Stimulated activated CD4-positive, alpha-beta T cell treated with anti-CD3 and anti-CD28 coated beads, Interleukin-4, amount 100 ng/mL, for 24 hours (primary cell): Measurements from ENCODE around the gene PERP.
"Not testable (repeated sequence)": the region's sequence is repeated elsewhere in the genome, so short reads cannot be mapped to it uniquely, and the experiment has no call there.

ENCODE experiments used
- DNase-seq: peaks from one replicate; pipeline ENCODE4 v3.0.0-alpha.2; 2020

Gene PERP

DNA sequence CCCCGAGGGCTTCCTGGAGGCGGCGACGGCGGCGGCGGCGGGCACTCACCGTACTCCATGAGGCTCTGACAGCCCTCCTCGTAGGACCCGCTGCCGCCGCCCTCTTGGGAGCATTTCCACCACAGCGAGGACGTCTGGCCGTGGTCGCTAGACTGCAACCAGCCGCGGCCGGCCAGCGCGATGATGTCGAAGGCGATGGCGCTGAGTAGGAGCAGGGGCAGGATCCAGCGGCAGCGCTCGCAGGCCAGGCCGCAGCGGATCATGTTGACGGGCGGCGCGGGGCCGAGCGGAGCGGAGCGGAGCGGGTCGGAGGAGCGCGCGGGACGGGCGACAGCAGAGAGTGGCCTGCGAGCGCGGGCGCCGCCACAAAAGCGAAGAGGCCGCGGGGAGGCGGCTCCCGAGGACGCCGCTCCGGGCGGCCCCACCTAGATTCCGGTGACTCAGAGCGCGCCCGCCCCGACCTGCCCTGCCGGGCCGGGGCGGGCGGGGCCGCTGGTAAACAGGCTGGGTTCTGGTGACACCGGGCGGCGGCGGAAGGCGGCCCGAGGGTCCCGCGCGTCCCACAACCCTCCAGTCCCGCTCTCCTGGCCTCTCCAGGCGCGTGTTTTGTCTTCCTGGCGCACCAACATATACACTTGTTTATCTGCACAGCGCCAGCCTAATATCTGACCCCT lies at the start of gene PERP:
Gene PERP, minus strand, starts transcription at position 342 of the 674 bp plus-strand sequence. Its CDS starts 79 bp downstream, at position 263.
- peak; percentile 72 for DNase-seq

DNA sequence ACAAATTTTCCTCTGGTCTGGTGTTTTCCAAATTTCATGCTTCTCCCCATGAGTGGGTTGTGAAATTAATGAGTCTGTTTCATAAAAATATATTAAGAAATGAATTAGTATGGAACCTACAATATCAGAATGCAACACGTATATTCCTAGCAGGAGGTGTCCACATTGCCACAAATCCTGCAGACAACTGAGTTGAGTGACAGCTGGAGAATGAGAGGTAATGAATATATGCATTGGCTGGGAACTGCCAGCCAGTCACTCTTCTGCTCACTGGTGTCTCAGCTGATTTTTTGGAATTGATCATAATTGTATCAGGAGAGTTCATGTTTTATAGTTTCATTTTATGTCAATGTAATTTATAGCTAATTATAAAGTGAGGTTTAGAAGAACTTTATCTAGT lies 48.2 kb upstream of the PERP start:
- DNase-seq: no peak

DNA sequence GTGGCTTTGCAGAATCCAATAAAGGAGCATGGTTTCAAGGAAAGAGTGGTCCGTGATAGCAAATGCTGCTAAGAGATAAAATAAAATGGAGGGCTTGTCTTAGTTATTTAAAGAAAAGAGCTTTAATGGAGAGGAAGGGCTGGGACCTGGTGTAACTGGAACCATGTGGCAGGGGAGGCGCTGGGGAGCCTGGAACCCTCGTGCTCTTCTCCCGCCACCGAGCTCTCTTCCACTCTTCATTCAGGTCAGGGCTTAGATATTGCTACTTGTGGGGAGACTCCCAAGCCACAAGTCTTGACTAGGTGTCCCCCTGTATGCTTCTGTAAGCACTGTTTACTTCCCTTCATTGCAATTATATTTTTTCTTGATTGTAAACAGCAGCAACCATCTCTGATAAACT lies 39.3 kb upstream of the PERP start:
- DNase-seq: no peak

DNA sequence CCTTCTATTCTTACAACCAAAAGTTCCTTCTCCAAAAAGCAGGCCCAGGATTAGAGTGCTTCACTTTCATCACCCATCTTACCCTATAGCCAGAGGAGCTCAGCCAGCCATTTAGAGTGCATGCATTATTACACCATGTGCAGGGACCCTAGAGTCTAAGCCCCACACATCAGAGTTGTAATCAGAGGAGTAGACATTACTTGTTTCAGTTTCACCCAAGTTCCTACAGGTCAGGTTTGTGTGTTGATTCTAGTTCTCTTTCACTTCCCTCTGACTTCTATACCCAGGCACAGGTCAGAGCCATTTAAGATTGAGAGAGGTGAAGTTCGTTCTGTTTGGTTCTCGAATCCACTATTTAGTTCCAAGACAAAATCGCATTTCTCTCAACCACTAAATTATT lies 38.2 kb upstream of the PERP start:
- no peak for DNase-seq

DNA sequence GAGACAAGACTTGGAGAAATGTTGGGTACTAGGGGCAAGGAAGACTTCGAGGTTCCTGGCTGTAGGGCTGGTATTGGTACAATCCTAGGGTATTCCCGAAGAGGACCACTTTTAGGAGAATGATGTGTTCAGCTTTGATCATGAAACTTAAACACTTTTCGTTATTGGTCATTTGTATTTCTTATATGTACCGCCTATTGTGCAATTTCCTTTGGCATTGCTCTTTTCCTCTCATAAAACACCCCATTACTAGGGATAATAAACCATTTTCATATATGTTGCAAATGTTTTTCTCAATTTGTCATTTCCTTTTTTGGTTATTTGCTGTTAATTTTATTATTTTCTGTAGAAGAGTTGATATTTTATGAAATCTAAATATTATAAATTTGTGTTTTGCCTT lies 35.6 kb upstream of the PERP start:
- no peak for DNase-seq

DNA sequence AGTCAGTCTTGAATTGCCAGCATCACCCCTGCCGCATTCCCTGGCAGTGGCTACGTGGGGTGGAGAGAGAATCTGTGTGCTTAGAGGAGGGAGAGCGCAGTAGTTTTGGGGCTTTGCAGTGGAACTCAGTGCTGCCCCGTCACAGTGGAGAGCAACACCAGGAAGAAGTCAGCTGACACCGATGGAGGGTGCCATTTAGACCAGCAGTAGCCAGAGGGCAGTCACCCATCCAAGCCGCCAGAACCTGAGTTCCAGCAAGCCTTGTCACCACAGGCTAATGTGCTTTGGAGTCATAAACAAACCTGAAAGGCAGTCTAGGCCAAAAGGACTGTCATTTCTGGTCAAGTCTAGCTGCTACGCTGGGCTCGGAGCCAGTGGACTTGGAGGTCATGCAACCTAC lies 22.0 kb upstream of the PERP start:
- no peak for DNase-seq

DNA sequence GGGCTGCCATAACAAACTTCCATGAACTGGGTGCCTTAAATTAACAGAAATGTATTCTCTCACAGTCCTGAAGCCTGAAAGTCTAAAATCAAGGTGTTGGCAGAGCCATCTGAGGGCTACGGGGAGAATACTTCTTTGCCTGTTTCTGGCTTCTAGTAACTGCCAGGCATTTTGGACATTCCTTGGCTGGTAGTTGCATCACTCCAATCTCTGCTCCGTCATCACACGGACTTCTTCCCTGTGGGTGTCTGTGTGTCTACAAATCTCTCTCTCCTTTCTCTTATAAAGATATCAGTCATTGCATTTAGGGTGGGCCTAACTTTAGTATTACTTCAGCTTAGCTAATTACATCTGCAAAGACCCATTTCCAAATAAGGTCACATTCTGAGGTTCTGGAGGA lies 20.9 kb upstream of the PERP start:
- DNase-seq: no peak

DNA sequence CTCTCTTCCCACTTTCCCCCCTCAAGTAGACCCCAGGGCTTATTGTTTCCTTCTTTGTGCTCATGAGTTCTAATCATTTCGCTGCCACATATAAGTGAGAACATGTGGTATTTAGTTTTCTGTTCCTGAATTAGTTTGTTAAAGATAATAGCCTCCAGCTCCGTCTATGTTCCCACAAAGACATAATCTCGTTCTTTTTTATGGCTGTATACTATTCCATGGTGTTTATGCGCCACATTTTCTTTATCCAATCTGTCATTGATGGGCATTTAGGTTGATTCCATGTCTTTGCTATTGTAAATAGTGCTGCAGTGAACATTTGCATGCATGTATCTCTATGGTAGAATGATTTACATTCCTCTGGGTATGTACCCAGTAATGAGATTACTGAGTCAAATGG lies 16.9 kb upstream of the PERP start:
- no peak for DNase-seq

DNA sequence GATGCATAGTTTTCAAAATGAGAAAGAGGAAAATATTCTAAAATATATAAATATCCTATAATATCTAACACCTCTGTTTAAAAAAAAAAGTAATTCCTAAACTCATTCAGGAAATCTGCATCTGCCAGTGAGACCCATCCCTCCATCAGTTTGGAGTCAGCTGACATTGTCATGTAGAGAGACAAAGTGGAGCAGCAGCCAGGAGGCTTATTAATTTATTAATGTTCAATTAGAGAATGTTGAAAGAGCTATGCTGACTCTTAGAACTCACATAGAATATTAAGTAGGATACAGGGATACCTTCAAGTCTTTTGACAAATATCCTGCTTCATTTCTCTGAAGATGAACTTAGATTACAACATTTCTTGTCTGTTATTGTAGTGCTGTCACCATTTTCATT lies 12.8 kb upstream of the PERP start:
- DNase-seq: no peak

DNA sequence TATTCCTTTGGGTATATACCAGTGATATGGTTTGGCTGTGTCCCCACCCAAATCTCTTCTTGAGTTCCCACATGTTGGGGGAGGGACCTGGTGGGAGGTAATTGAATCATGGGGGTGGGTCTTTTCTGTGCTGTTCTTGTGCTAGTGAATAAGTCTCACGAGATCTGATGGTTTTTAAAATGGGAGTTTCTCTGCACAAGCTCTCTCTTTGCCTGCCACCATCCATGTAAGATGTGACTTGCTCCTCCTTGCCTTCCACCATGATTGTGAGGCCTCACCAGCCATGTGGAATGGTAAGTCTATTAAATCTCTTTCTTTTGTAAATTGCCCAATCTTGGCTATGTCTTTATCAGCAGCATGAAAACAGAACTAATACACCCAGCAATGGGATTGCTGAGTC lies 12.0 kb upstream of the PERP start:
- DNase-seq: not testable (repeated sequence)

DNA sequence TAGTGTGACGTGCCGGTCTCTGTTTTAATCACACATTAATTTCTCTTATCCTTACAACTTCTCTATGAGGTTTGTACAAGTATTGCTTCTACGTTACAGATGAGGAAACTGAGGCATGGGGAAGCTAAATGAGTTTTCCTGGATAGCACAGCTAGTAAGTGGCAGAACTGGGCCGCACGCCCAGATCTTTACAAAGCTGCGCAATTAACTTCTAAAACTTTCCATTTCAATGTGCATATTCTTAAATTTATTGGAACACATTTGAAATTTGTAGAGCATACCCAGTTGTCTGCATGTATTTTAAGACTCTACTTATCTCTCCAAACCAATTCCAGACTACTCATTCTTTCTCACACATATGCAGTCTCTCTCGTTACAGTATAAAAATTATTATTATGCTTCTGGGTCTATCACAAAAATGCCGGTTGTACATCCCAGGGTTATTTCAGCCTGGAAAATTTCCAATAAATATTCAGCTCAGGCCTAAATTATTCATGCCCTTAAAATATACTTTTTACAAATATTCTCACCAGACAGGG lies 10.2 kb upstream of the PERP start:
- no peak for DNase-seq

DNA sequence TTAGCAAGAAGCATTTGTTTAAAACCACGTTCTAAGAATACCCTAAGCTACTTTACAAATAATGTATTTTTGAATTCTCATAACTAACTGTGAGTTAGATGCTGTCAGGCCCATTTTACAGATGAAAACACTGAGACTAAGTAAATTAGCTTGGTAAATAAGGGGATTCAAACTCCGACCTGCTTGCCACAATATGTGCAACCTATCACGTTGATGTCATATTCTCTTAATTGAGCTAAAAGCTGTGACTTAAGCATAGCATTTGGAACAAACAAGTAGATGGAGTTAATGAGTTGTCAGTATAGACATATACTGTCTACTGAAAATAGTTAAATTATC lies 9.4 kb upstream of the PERP start:
- DNase-seq: no peak

DNA sequence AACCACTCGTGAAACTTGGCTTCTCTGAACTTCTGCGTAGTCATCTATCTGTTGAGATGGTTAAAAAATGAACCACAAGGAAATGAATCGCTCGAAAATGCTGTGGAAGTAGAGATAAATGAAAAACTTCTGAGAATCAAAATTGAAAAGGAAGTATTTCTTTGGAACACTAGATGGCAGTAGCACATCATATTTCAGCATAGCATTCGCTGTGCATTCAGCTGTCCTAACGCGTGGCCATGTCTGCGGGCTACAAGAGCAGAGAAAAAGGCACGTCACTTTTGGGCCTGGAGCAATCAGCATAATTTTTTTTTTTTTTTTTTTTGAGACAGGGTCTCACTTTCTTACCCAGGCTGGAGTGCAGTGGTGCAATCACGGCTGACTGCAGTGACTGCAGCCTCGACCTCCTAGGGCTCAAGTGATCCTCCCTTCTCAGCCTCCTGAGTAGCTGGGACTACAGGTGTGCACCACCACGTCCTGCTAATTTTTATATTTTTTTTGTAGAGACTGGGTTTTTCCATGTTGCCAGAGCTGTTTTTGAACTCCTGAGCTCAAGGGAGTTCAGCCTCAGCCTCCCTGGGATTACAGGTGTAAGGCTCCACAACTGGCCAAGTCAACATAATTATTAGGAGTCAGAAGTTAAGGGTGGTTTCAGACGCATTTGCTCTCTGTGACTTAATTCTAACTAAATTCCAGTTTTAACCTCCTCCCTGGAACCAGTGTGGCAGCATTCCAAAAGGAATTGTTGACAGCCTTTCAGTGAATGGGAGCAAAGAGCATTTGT lies 8.8 kb upstream of the PERP start:
- DNase-seq: peak; percentile 48

DNA sequence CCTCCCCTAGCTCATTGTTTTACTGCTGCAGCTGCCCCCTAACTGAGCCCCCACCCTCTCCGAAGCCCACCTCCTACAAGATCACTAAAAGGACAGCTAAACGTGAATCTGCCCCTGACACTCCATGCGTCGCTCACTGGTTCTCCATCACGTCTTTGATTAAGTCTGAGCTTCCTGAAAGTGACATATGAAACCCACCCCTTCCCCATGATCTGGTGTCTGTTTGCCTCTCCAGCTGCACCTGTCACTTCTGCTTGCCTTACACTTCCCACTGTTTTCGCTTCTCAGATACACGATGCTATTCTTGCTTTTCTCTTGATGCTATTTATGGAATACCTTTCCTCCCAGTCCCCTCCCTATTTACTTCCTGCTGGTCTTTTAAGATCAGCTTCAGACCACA lies 8.0 kb upstream of the PERP start:
- DNase-seq: no peak

DNA sequence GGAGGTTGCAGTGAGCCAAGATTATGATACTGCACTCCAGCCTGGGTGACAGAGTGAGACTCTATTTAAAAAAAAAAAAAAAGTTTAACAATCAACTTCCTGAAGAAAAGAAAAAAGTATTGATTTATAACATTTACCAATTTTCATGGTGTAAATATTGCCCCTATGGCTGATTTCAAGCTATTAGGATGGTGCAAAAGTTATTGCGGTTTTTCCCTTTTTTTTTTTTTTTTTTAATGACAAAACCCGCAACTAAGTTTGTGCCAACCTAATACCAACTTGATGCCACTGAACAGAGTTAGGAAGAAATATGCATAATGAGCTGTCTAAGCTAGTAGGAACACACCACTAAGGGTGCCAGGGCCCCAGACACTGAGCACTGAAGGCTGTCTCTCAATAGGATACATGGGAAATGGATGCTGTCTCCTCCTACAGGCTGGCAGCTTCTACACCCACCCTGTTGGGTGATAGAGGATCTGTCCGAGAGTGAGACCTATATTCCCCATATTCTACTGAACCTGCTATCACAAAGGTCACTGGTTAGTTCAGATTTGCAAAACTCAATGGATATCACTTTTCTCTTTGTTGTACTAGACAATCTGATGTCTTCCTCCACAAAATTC lies 6.5 kb upstream of the PERP start:
- no peak for DNase-seq

DNA sequence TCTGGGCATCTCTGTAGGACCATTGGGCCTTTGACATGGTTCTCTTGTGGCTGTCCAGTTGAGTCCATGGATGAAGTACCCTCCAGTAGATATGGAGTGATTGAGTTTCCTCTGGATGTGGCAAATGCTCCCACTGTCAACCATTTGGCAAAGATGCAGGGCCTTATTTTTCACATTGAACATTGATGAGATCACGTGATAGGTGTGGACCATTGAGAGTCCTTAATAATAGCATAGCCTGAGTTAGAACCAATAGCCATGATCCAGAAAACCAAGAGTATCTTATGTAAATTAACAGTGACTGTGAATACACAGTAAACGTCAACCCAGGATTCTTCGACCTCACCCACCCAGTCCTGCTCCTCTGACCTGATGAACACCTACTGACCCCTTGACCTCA lies 3.0 kb upstream of the PERP start:
- no peak for DNase-seq

DNA sequence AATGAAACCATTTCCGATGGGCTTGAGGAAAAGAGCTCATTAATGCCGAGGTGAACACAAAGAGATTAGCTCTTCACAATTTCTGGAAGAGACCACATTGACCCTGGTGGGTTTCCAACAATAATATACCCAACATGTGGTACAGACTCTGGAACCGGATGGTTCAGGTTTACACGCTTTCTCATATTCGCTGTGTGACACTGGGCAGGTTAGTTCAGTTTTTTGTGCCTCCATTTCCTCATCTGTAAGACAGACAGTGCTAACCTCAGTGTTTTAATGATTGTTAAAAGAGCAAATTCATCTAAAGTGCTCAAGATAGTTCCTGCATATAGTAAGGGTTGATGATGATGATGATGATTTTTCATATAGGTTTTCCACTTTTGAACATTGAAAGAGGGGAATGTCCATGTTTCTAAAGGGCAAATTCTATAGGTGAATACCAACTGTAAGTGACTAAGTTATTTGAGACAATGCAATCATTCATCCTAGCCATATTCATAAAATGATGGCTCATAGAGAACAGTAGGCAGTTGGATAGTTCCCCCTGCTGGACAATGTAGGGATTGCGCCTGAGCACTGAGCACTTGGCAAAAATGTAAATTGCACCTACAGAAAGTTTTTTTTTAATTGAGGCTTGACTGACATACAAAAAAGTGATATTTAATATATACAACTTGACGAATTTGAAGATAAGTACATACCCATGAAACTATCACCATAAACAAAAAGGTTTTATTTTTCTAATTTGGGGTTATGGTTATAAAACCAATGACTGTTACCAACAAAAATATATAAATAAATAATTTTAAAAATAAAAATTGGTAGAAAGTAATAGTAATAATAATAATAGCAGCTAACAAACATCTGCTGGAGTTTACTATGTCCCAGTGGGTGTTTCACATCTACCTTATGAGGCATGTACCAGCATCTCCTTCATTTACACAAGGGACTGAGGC lies 2.1 kb upstream of the PERP start:
- peak; percentile 85 for DNase-seq

DNA sequence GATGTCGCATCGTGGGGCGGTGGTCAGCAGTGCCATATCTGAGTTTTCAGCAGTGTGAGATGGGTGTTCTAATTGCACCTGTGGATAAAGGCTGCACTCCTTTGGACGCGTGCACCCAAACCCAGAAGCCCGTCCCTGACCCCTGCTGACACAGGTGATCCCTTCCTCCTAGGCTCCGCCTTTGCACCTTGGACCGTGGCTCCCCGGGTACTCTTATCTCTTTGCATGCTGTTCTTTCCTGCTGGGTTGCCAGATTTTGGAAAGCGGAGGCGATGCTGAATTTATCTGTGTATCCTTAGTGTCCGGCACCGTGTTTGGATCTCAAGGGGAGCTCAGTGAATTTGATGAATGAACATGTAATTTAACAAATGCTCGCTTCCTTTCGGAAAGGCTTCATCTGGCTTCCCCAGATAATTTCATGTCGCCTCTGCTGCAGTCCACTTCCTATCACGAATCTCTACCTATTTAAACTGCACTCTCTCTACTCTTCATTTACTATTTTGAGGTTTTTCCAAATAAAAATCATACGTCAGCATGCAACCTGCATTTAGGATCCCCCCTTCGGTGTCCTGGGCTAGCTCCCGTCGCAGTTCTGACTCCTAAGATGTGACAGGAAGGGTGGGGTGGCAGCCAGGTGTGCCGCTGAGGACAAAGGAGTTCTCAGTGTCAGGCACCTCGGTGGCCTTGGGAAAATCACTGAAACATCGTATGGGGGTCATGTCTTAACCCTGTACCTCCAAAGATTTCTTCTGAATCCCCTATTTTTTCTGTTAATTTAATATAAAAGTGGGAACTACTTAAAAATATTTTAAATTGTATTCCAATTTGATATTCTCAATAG lies 753 bp upstream of the PERP start:
- DNase-seq: peak; percentile 12

DNA sequence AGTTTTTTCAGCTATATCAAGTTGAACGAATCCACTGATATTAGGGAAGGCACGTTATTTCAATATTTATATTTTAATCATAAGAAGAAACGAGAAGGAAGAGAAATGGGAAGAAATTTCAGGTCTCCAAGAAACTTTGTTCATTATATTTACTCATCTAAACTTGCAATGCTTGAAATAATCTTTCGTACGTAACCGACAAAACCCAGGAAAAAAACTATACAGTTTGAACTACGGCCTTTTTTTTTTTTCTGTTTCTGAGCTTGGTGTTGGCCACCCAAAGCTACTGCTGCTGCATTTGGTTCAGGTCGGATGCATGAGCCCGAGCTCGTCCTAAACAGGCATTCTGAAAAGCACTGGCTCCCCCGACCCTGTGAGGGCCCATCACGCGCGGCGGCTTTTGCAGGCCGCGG lies 548 bp downstream of the PERP start:
- DNase-seq: no peak

DNA sequence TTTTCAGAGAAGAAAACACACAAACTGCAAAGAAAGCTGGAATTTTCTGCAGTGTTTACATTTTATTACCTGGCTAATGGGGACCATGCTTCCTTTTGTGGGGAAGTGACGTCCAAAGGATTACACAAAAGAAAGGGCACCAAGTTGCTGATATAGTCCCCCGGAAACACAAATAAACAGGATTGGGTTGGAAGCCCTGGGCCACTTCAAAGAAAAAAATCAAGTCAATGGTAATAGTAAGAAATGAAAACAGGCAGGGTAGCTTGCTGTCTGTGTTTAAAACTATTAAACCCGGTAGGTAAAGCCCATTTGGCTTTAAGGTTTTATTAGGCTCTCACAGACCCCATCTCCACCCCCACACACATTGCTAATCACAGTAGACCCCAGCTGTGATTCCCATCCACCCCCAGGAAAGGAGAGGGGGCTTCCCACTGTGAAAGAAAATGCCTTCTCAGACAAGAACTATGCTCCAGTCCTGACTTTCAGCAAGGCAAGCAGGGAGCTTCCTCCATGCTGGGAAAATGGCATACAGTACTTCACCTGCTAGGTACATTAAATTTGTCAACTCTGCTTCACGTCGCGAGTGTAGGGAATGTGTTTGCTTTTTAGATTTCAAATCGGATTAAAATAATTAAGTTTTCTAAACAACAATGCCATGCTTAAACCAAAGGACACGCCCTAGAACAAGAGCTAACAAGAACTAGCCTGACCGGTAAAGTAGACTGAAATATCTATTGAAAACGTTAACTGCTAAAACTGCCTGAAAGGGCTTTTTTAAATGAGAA lies 1.1 kb downstream of the PERP start:
- no peak for DNase-seq

DNA sequence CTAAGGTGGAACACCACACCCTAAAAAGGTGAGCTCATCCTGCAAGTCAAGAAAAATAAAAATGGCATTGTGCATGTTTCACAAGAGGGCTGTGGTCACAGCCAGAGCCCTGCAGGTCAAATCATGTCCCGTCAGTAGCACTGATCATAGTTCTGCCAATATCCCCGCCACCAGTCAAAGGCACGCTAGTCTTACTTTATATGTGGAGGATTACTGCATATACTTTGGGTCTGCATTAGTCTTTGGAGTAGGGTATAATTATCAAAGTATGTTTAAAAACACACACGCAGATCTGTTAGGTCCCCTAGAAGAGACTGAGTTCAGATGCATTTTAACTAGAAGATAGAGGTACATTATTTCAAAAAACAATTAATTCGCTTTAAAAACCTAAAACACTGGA lies 1.8 kb downstream of the PERP start:
- DNase-seq: no peak
